Transverse colon (tissue), 4 donors: Measurements from ENCODE around the gene RASSF7. TPM values are rescaled to one million over a fixed set of nuclear protein-coding genes. Genes with fewer than 3 reads are reported as not detected.

Experiments
- DNase-seq: peaks from one replicate; pipeline ENCODE4 v3.0.0-alpha.2; 2019
- H3K27ac ChIP-seq, 4 donors: fragments of 200-600 bp; sonication (generic); 2 replicates each; pipeline ENCODE4 v1.5.1; 2016 to 2018; ENCODE audit warnings: inconsistent platforms in 4 of 4
- H3K27me3 ChIP-seq: fragments of 200-600 bp; sonication (generic); 2 replicates; pipeline ENCODE4 v1.5.1; 2017; ENCODE audit warnings: inconsistent platforms
- H3K36me3 ChIP-seq, 4 donors: fragments of 200-600 bp; sonication (generic); 2 replicates each; pipeline ENCODE4 v1.5.1; 2017 to 2019; ENCODE audit warnings: inconsistent platforms in 4 of 4
- H3K4me1 ChIP-seq, 4 donors: fragments of 200-600 bp; sonication (generic); 2 replicates each; pipeline ENCODE4 v1.5.1; 2017 to 2020; ENCODE audit warnings: inconsistent platforms in 4 of 4
- H3K4me3 ChIP-seq, 4 donors: fragments of 200-600 bp; sonication (generic); 1 replicate in 1 of 4; 2 replicates in 3 of 4; pipeline versions ENCODE4 v1.5.1 to v1.6.1; 2017 to 2019; ENCODE audit warnings: inconsistent platforms in 4 of 4
- H3K9me3 ChIP-seq, 2 donors: fragments of 200-600 bp; sonication (generic); 2 replicates each; pipeline ENCODE4 v1.5.1; 2017 to 2019; ENCODE audit warnings: inconsistent platforms in 2 of 2
- CTCF ChIP-seq, 5 experiments: fragments of 200-600 bp in 3 of 5; fragments of 450-650 bp in 2 of 5; sonication (generic) in 3 of 5; IDR thresholded peaks; 1 replicate in 2 of 5; 2 replicates in 3 of 5; pipeline ENCODE4 v1.5.1; 2016 to 2017; ENCODE audit warnings: antibody characterized with exemption in 5 of 5, inconsistent platforms in 3 of 5, mild to moderate bottlenecking in 2 of 5, moderate library complexity in 1 of 5
- EP300 ChIP-seq: sonication (generic); formaldehyde crosslinking; IDR thresholded peaks from one replicate; pipeline ENCODE4 v1.6.1; 2017; ENCODE audit warnings: antibody characterized with exemption, low read depth
- POLR2A ChIP-seq: fragments of 450-650 bp; IDR thresholded peaks from one replicate; pipeline ENCODE4 v1.6.1; 2016; ENCODE audit warnings: antibody characterized with exemption, mild to moderate bottlenecking, moderate library complexity
- POLR2AphosphoS5 ChIP-seq, 3 donors: sonication (generic); formaldehyde crosslinking; IDR thresholded peaks; one replicate each; pipeline ENCODE4 v1.6.1; 2016; ENCODE audit warnings: antibody characterized with exemption in 3 of 3
- WGBS, 2 donors: methylation state at CpG; one replicate each; pipeline ENCODE4 v1.1.5; 2018; ENCODE audit warnings: low coverage in 1 of 2; 5-methylcytosine and 5-hydroxymethylcytosine counted together
- in situ Hi-C, 4 donors: fragments of 200-750 bp; cut with MboI; loops; one replicate each; pipeline versions ENCODE4 v1.15.0 to v1.15.1; 2017; ENCODE audit warnings: low sequenced_read_pairs in 3 of 4, low pct_ligation_motif_present in 1 of 4, low pct_unique_long_range_greater_than_20kb in 1 of 4
- intact Hi-C: fragments of 100-400 bp; cut with DNase I; formaldehyde crosslinking; loops from one replicate; pipeline ENCODE4 v1.15.1; 2023; ENCODE audit warnings: low total_unique reads
- total RNA-seq, 4 donors: library from RNA; depleted of rRNA; stranded (reverse); fragments of >200 nt; gene quantifications; one replicate each; pipeline ENCODE4 v1.1.0, GENCODE V29; 2016

The RASSF7 gene
- total RNA-seq, 4 donors from 2014 or later, result 131 to 247 (median 213) TPM

DNA sequence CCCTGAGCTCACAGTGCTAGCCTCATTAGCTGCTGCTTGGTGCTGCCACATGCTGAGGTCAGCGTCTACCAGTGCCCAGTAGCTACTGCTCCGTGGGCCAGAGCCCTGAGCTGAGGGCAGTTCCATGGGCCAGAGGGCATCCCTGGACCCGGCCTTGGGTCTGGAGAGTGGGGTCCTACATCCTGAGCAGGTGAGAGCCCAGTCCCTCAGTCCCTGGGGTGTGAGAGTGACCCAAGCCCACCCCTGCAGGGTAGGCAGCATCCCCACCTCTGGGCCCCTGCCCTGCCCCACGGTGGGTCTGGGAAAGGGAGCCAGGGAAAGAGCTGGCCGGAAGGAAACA lies 10.1 kb upstream of the RASSF7 start:
- in situ Hi-C loops, result no loop called here
- no peak overlapping the region for H3K4me3 ChIP-seq
- H3K9me3 ChIP-seq, result no peaks in the 10 kb centered on the region
- H3K27ac ChIP-seq, result no peak overlapping the region
- peaks cover 13 to 17% (median 16%) of the 10 kb centered on the region in 4 donors for H3K4me1 ChIP-seq
- intact Hi-C loops, result no loop called here
- TF ChIP-seq POLR2AphosphoS5 (IDR thresholded peaks at IDR 0.05) (no peak), EP300 (no peak), POLR2A (no peak), CTCF (IDR thresholded peaks at IDR 0.05) (no peak)
- no peaks in the 10 kb centered on the region for H3K36me3 ChIP-seq
- no peak for DNase-seq
- peaks cover 32% of the 10 kb centered on the region for H3K27me3 ChIP-seq
- WGBS, 2 donors, result 90% methylated on average over 4 of the region's 5 CpGs; no CpG with 5 or more reads in 1 of the 2 donors

GRCh38 chr11:551131-551530 lies 9.6 kb upstream of the RASSF7 start:
- Histone ChIP-seq H3K9me3 (no peaks in the 10 kb centered on the region), H3K27ac (no peak overlapping the region), H3K4me1 (peaks cover 14 to 21% (median 17%) of the 10 kb centered on the region in 4 donors), H3K4me3 (no peak overlapping the region), H3K27me3 (peaks cover 37% of the 10 kb centered on the region), H3K36me3 (no peaks in the 10 kb centered on the region)
- TF ChIP-seq CTCF (IDR thresholded peaks at IDR 0.05) (no peak), POLR2A (no peak), EP300 (no peak), POLR2AphosphoS5 (IDR thresholded peaks at IDR 0.05) (no peak)
- no peak for DNase-seq
- 63% methylated on average over 6 of the region's 16 CpGs; no CpG with 5 or more reads in 1 of the 2 donors for WGBS, 2 donors
- in situ Hi-C loops, result no loop called here
- intact Hi-C loops, result no loop called here

DNA sequence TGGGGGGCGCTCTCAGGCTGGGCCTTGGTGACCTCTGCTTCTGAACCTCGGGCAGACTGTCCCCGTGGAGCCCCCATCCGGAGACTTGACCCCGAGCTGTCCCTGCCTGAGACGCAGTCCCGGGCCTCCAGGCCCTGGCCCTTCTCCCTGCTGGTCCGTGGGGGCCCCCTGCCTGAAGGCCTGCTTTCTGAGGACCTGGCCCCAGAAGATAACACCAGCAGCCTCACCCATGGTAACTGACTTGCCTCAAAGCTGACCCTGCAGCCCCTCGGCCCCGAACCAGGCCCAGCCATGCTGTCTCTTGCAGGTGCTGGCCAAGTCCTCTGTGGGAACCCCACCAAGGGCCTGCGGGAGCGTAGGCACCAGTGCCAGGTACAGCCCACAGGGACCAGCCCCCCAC lies 9.2 kb upstream of the RASSF7 start:
- WGBS, 2 donors, result 82% methylated on average over 9 of the region's 12 CpGs; no CpG with 5 or more reads in 1 of the 2 donors
- intact Hi-C loops (no loop called here), in situ Hi-C loops (no loop called here)
- no peak for DNase-seq
- H3K36me3 ChIP-seq, result no peaks in the 10 kb centered on the region
- TF ChIP-seq POLR2AphosphoS5 (IDR thresholded peaks at IDR 0.05) (no peak), POLR2A (no peak), CTCF (IDR thresholded peaks at IDR 0.05) (no peak), EP300 (no peak)
- peaks cover 41% of the 10 kb centered on the region for H3K27me3 ChIP-seq
- H3K4me1 ChIP-seq, result peaks cover 14 to 26% (median 17%) of the 10 kb centered on the region in 4 donors
- no peak overlapping the region for H3K4me3 ChIP-seq
- H3K27ac ChIP-seq, result no peak overlapping the region
- no peaks in the 10 kb centered on the region for H3K9me3 ChIP-seq

DNA sequence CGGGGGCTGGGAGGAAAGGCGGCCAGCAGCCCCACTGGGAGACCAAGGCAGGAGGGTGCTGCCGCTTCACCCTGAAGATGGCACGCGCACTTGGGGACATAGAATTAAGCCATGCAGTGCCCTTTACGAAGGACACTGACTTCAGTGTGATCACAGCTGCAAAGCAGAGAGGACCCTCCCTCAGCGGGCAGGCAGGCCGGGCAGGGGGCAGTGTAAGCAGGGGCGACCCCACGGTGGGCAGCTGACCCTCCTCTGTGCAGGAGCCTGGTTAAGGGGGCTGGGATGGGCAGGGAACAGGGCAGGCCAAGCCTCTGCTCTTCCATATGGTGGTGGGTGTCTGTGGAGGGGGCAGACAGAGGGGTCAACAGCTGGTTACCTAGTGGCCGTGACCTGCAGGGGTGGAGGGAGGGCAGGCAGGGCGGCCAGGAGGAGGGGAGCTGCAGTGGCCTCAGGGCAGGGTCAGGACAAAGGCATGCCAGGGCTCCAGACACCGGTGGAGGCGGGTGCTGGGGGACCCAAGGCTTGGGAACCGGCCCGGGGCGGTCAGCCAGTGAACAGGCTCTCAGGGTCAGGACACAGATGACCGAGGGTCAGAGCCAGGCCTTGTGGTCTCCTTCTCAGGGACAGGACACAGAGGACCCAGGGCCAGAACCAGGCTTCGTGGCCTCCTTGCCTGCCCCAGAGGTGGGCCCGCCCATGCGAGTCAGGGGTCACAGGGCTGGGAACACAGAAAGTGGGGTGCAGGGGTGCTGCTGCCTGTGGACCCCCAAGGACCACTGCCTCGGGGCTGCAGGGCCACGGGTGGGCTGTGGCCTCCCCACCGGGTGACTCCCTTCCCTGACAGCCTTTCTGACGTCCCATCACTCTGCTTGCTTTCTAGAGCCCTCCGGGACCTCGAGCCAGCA lies 7.4 kb upstream of the RASSF7 start:
- no peak for TF ChIP-seq POLR2AphosphoS5 (IDR thresholded peaks at IDR 0.05)
- TF ChIP-seq POLR2A, result no peak
- TF ChIP-seq CTCF (IDR thresholded peaks at IDR 0.05), result no peak
- no peak for TF ChIP-seq EP300
- peaks cover 14 to 26% (median 17%) of the 10 kb centered on the region in 4 donors for H3K4me1 ChIP-seq
- in situ Hi-C loops (no loop called here), intact Hi-C loops (no loop called here)
- WGBS, 2 donors, result 83% methylated on average over 5 to 27 of the region's 27 CpGs
- H3K4me3 ChIP-seq, result no peak overlapping the region
- peaks cover 56% of the 10 kb centered on the region for H3K27me3 ChIP-seq
- DNase-seq, result no peak
- no peak overlapping the region for H3K27ac ChIP-seq
- H3K9me3 ChIP-seq, result no peaks in the 10 kb centered on the region
- H3K36me3 ChIP-seq, result no peaks in the 10 kb centered on the region
